HG02852 (cell line): Measurements from ENCODE around the gene ESPNL.

Source experiments
- ATAC-seq: cut with Tn5 transposase; IDR thresholded peaks from one replicate; pipeline ENCODE4 v1.9.1; 2021; ENCODE audit warnings: mild to moderate bottlenecking, moderate library complexity; ENCODE audit not compliant: unreplicated experiment

The ESPNL gene

GRCh38 chr2:238075397-238075796 is 24.7 kb upstream of the ESPNL start:
- ATAC-seq = no peak

DNA sequence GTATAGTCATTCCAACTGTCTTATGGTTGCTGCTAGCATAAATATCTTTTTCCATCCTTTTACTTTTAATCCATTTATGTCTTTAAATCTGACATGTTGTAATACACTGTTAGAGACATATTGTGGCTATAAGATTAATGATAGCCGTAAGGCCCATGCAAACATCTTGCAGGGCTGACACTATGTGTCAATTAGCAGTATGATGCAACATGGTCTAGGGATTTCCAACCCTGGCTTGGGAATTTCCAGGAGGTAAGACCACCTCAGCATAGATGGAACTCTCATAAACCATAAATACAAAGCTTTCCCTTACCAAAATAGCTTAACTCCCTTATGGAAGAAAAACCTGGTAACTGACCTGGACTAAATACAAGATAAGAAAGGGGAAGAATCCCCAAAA is 22.8 kb upstream of the ESPNL start:
- ATAC-seq = no peak

DNA sequence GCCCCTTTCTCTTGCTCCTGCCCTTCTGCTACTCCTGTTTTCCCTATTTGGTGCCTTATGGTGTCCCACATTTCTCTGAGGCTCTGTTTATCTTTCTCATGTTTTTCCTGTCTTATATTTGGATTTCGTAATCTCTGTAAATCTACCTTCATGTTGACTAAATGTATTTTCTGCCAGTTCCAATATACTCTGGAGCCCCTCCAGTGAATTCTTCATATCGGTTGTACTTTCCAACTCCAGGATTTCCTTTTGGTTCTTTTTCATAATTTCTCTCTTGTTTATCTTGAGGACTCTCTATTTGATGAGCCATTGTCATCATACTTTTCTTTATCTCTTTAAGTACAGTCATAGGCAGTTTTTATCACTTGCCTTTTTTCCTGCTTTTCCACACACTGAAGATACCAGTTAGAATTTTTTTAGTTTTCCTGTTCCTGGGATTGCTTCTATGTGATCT is 20.2 kb upstream of the ESPNL start:
- no peak for ATAC-seq

DNA sequence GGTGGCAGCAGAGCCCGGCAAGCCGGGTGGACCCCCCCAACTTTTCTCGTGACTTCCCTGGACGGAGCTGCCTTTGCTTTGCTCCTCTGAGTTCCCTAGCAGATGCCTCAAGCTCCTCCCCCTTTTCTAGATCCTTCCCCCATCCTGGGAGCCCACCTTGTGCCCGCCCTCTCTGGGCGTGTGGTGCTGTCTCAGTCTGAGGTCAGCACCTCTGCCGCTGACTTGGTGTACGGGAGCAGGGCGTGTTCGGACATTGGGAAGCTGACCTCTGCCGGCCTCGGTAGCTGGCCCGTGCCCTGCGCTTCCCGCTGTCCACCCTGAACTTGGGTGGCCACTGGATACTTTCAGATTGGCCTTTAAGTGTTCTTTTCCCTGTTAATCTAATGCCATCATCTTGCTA is 19.6 kb upstream of the ESPNL start:
- no peak for ATAC-seq

DNA sequence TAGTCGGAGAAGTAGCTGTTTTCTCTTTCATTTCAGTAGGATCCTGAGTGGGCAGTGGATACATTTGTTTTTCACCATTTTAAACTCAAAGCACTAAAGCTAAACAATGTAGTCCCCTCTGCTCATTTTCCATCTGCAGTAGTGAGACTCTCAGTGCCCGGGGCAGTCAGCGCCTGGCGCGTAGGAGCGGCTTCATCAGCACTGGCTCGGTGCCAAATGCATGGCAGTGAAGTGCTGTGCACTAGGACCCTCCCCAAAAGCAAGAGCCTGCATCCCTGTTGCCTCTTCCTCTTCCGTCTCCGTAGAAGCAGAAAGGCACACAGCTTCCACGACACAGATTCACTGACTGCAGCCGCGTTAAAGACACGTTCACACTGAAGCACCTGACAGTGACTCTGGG is 19.0 kb upstream of the ESPNL start:
- no peak for ATAC-seq

GRCh38 chr2:238081561-238081960 is 18.6 kb upstream of the ESPNL start:
- no peak for ATAC-seq

GRCh38 chr2:238082151-238082550 is 18.0 kb upstream of the ESPNL start:
- ATAC-seq = no peak

GRCh38 chr2:238082827-238083226 is 17.3 kb upstream of the ESPNL start:
- ATAC-seq = no peak

DNA sequence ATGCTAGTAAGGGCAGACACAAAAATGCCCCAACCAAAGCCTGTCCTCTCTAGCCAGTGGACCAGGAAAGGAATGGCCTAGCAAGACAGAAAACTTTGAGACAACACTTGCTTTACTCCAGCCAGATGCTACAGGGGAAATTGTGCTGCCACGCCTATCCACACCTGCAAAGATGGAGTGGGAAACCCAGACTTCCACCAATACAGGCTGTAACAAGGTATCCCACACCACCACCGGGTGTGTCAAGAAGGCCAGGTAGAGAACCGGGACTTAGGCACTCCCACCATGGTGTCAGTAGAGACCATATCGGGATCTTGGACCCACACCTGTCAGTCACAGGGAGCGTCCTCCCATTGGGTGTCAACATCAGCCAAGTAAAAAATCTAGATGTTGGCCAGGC is 16.2 kb upstream of the ESPNL start:
- ATAC-seq = no peak

GRCh38 chr2:238084761-238085160 is 15.4 kb upstream of the ESPNL start:
- ATAC-seq = no peak

DNA sequence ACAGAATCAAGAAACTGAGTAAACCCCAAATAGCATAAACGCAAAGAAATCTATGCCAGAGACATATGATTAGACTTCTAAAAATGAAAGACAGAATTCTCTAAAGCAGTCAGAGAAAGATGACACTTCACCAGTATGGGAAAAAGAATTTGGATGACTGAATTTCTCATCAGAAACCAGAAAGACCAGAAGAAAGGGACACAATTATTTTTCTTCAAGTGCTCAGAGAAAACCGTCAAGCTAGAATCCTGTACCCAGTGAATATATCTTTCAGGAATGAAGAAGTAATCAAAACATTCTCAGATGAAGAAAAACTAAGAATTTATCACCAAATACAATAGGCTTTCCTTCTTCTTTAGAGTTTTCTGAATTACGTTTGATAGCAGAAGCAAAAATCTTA is 14.2 kb upstream of the ESPNL start:
- ATAC-seq = no peak

DNA sequence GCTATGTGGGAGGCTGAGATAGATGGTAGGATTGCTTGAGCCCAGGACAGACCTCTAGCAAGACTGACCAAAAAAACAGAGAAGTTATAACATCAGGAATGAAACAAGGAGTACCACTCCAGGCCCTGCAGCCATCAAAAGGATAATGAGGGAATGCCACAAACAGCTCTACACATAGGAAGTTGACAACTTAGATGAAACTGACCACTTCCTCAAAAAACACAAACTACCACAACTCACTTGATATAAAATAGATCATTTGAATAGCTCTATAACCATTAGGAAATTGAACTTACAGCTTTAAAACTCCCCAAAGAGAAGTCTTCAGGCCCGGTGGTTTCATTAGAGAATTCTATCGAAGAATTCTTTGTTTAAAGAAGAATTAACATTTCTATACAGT is 12.9 kb upstream of the ESPNL start:
- no peak for ATAC-seq

DNA sequence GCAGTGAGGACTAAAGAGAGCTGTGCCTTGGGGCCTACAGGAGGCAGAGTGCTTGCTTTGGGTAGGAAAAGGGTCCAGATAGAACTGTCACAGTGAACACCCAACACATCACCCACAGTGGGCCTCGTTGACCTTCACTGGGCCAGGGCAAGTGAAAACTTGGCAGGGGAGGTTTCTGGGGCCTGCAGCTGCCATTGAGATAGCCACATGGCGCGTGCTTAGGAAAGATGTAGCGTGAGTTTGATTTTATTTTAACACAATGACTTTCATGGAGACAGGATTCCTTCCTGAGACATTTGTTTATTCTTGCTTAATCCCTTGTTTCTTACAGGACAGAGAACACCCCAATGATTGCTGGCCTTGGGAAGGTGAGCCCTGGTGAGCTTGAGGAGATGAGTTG is 9.3 kb upstream of the ESPNL start:
- ATAC-seq = no peak

DNA sequence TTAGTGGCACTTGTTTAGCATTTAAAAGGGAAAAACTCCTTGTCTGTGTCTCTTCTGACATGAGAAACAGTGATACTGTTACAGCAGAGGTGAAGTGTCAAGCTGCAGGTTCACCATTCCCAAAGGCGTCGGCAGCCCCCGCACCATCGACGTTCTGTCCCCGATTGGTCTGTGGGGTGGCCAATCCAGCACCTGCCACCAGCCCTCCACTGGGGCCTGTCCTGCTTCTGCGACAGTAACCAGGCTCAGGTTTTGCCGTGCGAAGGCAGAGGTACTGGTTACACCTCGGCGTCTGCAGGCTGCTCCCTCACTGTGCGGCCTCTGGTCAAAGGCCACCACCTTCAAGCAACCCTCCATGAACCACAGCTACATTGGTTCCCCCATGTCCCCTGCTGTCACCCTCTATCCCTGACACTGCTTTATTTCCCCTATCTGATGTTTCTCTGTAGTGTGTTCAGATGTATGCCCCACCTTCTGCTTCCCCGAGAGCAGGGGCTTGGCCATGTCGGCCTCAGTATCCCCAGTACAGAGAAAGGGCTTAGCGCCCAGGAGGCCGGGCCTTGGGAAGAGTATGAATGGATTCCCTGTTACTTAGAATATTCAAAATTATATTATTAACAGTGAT is 8.6 kb upstream of the ESPNL start:
- no peak for ATAC-seq

- ATAC-seq = no peak
These were observed 7.6 kb upstream of the ESPNL start for GRCh38 chr2:238092486-238093035.

DNA sequence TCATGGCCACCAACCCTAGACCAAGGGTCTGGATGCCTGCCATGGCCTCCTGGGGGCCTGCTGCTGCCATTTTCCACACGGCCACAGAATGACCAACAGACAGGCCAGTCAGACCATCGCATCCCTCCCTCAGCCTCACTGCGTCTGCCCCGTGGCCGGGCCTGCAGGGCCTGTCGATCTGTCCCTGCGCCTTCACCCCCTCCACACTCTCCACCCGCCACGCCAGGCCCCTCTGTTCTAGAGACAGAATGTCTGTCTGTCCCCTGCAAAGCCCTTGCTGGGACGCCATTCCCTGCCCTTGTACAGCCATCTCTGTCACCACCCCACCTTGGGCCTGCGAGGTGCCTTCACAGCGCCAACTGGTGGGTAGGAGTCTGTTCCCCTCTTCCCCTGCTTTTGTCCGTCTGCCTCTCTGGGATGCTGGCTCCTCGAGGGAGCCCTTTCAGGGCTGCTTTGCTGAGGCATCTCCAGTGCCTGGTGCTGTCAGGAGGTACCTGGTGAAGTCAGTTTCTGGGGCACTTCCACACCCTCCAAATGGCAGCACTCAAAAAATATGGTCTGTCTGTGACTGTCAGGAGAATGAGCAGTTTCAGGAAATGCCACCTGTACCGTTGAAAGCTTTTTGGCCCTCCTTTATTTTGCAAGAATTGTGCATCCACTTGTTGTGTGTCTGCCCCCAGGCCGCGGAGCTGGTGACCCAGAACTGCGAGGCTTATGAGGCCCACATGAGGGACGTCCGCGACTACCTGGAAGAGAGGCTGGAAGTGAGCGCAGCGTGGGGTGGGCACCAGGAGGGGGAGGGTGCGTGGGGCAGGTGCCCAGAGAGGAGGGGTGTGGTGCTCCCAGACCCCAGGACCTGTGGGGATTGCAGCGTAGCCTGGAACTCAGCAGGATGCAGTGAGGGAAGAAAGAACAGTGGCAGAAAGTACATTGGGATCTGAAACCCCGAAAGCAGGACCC is 6.7 kb upstream of the ESPNL start:
- ATAC-seq = no peak

DNA sequence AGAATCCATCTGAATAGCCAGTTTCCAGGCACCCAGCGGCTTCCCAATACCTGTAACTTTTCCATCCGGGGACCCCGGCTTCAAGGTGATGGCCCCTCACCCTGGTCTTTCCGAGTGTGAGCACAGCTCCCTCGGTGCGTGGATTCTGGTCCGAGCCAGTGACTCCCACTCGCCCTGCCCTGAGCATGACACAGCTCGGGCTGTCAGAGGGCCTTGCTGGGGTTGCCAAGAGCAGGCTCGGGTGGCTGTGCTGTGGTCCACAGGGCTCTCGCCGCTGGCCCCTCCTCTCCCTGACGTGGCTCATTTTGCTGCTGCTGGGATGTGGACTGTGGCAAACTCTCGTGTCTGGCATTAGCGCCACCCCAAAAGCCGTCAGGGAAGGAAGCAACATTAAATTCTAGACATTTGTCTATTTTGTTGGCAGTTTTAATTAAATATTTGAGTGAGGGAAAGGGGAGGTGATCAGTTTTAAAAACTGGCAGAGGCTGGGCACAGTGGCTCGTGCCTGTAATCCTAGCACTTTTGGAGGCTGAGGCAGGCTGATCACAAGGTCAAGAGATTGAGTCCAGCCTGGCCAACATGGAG is 5.6 kb upstream of the ESPNL start:
- no peak for ATAC-seq

DNA sequence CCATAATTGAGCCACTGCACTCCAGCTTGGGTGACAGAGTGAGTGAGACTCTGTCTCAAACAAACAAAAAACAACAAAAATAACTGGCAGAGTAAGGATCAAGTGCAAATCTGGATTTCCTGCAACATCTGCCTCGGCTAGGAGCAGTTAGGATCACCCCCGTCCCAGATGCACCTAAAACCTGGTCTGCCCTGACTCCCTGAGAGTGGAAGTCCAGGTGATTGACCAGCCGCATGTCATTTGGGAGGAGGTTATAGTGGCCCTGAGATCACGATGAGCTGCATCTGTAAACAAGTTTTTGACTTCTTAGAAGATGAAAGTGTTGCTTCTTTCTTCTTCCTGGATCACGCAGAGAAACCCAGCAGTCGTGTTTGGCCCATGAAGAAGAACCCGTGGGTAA is 5.0 kb upstream of the ESPNL start:
- ATAC-seq = no peak

GRCh38 chr2:238096311-238097011 is 3.7 kb upstream of the ESPNL start:
- no peak for ATAC-seq

DNA sequence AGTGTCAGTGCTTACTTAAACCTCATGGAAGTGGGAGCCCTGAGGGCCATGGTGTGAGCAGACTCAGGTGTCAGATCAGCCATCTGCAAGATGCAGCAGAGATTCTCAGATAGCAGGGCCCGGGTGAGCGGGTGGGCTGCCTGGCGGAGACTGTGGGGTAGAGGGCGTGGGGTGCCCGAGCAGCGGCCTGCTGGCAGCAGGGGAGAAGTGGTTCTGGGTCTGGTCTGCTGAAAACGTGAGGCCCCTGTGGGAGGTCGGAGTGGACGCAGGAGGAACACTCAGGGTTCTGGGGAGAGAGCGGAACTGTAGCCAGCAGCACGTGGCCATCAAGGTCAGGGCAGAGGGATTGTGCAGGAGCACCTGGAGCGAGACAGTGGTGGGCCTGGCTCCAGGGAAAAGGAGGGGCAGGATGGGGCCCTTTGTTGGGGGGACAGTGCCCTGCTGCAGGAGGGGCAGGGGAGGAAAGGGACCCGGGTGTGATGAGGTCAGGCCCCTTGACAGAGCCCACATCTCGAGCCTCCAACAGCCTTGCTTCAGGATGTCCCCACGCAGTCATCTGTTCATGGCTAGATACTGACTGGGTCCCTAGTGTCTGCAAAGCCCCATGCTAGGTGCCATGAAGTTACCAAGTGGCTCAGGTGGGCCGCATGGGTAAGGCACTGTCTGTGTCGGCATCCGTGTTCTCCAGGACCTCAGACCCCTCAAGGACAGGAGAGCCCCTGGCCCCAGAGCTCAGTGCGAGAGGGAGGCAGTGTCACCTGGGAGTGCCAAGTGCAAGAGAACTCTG is 2.7 kb upstream of the ESPNL start:
- no peak for ATAC-seq
